HG03342 (cell line): ENCODE results near the gene ECEL1.

Experiments used
- ATAC-seq: cut with Tn5 transposase; IDR thresholded peaks from one replicate; pipeline ENCODE4 v1.9.1; 2021; ENCODE audit warnings: mild to moderate bottlenecking, moderate library complexity; ENCODE audit not compliant: unreplicated experiment

The ECEL1 gene

GRCh38 chr2:232523682-232524597 is 36.3 kb upstream of the ECEL1 start:
- ATAC-seq = no peak

- no peak for ATAC-seq
These were observed 35.7 kb upstream of the ECEL1 start for GRCh38 chr2:232523402-232523681.

GRCh38 chr2:232522623-232523401 is 35.2 kb upstream of the ECEL1 start:
- ATAC-seq = no peak

GRCh38 chr2:232521959-232522622 is 34.5 kb upstream of the ECEL1 start:
- ATAC-seq = no peak

- ATAC-seq = no peak
These were observed 33.5 kb upstream of the ECEL1 start for GRCh38 chr2:232521098-232521497.

- no peak for ATAC-seq
These were observed 32.9 kb upstream of the ECEL1 start for GRCh38 chr2:232520489-232520888.

- no peak for ATAC-seq
These were observed 32.2 kb upstream of the ECEL1 start, which contains the start of gene PRSS56 for GRCh38 chr2:232519581-232520438. Gene PRSS56, plus strand, starts transcription at chr2:232520388. Its CDS starts 211 bp downstream, at chr2:232520599.

- ATAC-seq = no peak
These were observed 31.2 kb upstream of the ECEL1 start for GRCh38 chr2:232518844-232519243.

- no peak for ATAC-seq
These were observed 28.9 kb upstream of the ECEL1 start for GRCh38 chr2:232516551-232516950.

- ATAC-seq = no peak
These were observed 28.0 kb upstream of the ECEL1 start for GRCh38 chr2:232515639-232516038.

- no peak for ATAC-seq
These were observed 25.7 kb upstream of the ECEL1 start for GRCh38 chr2:232513353-232513752.

GRCh38 chr2:232512602-232513001 is 25.0 kb upstream of the ECEL1 start:
- ATAC-seq = no peak

- no peak for ATAC-seq
These were observed 23.8 kb upstream of the ECEL1 start for GRCh38 chr2:232511336-232511890.

- ATAC-seq = no peak
These were observed 20.6 kb upstream of the ECEL1 start for GRCh38 chr2:232508251-232508650.

- ATAC-seq = no peak
These were observed 19.1 kb upstream of the ECEL1 start for GRCh38 chr2:232506709-232507108.

- ATAC-seq = no peak
These were observed 18.2 kb upstream of the ECEL1 start for GRCh38 chr2:232505856-232506255.

GRCh38 chr2:232504438-232504837 is 16.8 kb upstream of the ECEL1 start:
- no peak for ATAC-seq

- ATAC-seq = no peak
These were observed 16.2 kb upstream of the ECEL1 start for GRCh38 chr2:232503809-232504323.

- no peak for ATAC-seq
These were observed 15.5 kb upstream of the ECEL1 start for GRCh38 chr2:232502911-232503808.
